Peyer's patch (tissue), 4 donors: ENCODE measurements around the gene CFAP20DC. TPM values are rescaled to one million over a fixed set of nuclear protein-coding genes. Genes with fewer than 3 reads are reported as not detected.

Experiments
- DNase-seq, 3 donors: peaks; one replicate each; pipeline ENCODE4 v3.0.0-alpha.2; 2017 to 2019
- H3K27ac ChIP-seq, 4 donors: fragments of 200-600 bp; sonication (generic); one replicate each; pipeline ENCODE4 v1.5.1; 2016 to 2019
- H3K27me3 ChIP-seq, 2 donors: fragments of 200-600 bp; sonication (generic); one replicate each; pipeline ENCODE4 v1.5.1; 2019
- H3K36me3 ChIP-seq, 3 donors: fragments of 200-600 bp; sonication (generic); one replicate each; pipeline ENCODE4 v1.5.1; 2016 to 2019
- H3K4me1 ChIP-seq, 4 donors: fragments of 200-600 bp; sonication (generic); one replicate each; pipeline ENCODE4 v1.5.1; 2016 to 2019
- H3K4me3 ChIP-seq, 4 donors: fragments of 200-600 bp; sonication (generic); 1 replicate in 3 of 4; 2 replicates in 1 of 4; pipeline ENCODE4 v1.5.1; 2016 to 2019; ENCODE audit warnings: mild to moderate bottlenecking in 1 of 4
- H3K9me3 ChIP-seq, 4 donors: fragments of 200-600 bp; sonication (generic); one replicate each; pipeline ENCODE4 v1.5.1; 2016 to 2019; ENCODE audit warnings: mild to moderate bottlenecking in 1 of 4
- CTCF ChIP-seq, 6 experiments: fragments of 450-650 bp in 4 of 6; fragments of 200-600 bp in 2 of 6; sonication (generic) in 1 of 6; IDR thresholded peaks; one replicate each; pipeline ENCODE4 v1.5.1; 2017 to 2019; ENCODE audit warnings: antibody characterized with exemption in 6 of 6, mild to moderate bottlenecking in 3 of 6, moderate library complexity in 1 of 6
- POLR2A ChIP-seq, 2 donors: fragments of 450-650 bp; IDR thresholded peaks; one replicate each; pipeline ENCODE4 v1.5.1; 2017; ENCODE audit warnings: antibody characterized with exemption in 2 of 2, mild to moderate bottlenecking in 2 of 2, moderate library complexity in 2 of 2
- total RNA-seq, 4 donors: library from RNA; depleted of rRNA; stranded (reverse); fragments of >200 nt; gene quantifications; one replicate each; pipeline ENCODE4 v1.1.0, GENCODE V29; 2016

The CFAP20DC gene
- total RNA-seq, 4 donors from 2014 or later, result not detected

GRCh38 chr3:58799271-58799670, 250.6 kb downstream of the CFAP20DC start:
- Histone ChIP-seq H3K27ac (no peak overlapping the region), H3K4me1 (no peaks in the 10 kb centered on the region), H3K27me3 (no peaks in the 10 kb centered on the region), H3K9me3 (no peaks in the 10 kb centered on the region), H3K36me3 (no peaks in the 10 kb centered on the region), H3K4me3 (no peak overlapping the region)
- TF ChIP-seq CTCF (IDR thresholded peaks at IDR 0.05), result no peak
- TF ChIP-seq POLR2A (IDR thresholded peaks at IDR 0.05), result no peak
- no peak for DNase-seq

DNA sequence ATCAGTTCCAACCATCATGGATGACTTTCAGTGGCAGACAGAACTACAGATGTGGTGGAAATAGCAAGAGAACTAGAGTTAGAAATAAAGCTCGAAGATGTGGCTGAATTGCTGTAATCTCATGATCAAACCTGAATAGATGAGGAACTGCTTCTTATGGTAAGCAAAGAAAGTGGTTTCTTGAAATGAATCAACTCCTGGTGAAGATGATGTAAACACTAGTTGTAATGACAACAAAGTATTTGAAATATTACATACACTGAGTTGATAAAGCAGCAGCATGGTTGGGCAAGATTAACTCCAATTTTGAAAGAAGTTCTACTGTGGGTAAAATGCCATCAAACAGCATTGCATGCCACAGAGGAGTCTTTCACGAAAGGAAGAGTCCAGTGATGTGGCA, 251.5 kb downstream of the CFAP20DC start:
- Histone ChIP-seq H3K27me3 (no peaks in the 10 kb centered on the region), H3K9me3 (no peaks in the 10 kb centered on the region), H3K36me3 (no peaks in the 10 kb centered on the region), H3K4me1 (no peaks in the 10 kb centered on the region), H3K4me3 (no peak overlapping the region), H3K27ac (no peak overlapping the region)
- no peak for TF ChIP-seq POLR2A (IDR thresholded peaks at IDR 0.05)
- TF ChIP-seq CTCF (IDR thresholded peaks at IDR 0.05), result no peak
- no peak for DNase-seq

- DNase-seq, result no peak
- Histone ChIP-seq H3K27ac (no peak overlapping the region), H3K4me3 (no peak overlapping the region), H3K4me1 (no peaks in the 10 kb centered on the region), H3K36me3 (no peaks in the 10 kb centered on the region), H3K27me3 (no peaks in the 10 kb centered on the region), H3K9me3 (no peaks in the 10 kb centered on the region)
- TF ChIP-seq POLR2A (IDR thresholded peaks at IDR 0.05) (no peak), CTCF (IDR thresholded peaks at IDR 0.05) (no peak)
Observed at GRCh38 chr3:58794750-58795149, 255.1 kb downstream of the CFAP20DC start.

DNA sequence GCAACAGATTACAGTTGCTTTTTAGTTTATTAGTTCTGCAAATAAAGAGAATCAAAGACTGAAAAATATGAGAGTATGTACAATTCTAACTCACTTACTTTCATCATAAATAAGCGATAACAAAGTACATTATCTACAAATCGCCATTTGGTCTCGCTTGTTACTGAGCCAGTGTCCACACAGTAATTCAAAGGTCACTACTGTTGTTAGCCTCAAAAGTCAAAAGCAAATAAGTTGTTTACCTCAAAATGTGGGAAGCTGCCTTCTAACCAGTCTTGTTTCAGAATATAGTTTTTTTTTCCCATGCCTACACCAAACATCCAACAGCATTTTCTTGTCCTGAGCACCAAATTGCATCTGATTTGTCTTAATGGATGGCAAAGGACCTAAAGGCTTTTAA, 255.9 kb downstream of the CFAP20DC start:
- Histone ChIP-seq H3K36me3 (no peaks in the 10 kb centered on the region), H3K27me3 (no peaks in the 10 kb centered on the region), H3K4me3 (no peak overlapping the region), H3K27ac (no peak overlapping the region), H3K4me1 (no peaks in the 10 kb centered on the region), H3K9me3 (no peaks in the 10 kb centered on the region)
- no peak for DNase-seq
- TF ChIP-seq POLR2A (IDR thresholded peaks at IDR 0.05) (no peak), CTCF (IDR thresholded peaks at IDR 0.05) (no peak)

DNA sequence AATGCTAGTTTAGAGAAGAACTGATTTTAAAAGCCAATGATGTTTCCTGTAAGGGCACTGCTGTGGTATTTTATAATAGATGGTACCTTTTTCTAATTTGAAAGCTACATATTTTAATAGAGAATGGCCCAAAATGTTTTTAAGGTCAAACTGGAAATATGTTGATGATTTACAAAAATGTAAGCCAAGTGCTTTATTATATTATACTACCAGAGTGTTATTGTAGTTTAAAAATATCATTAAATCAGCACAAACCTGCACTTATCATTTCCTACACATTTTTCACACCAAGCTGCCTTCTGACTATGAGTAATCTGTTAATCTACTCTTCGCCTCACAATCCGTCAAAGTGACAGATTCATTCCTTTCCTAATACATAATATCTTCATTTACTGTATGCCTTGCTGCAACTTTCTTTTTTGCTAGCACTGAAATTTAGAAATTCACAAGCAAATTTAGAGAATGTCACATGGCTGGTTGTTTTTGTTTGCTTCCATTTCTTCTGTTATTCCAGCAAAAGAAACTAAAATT, 256.8 kb downstream of the CFAP20DC start:
- no peak overlapping the region for H3K4me3 ChIP-seq
- no peaks in the 10 kb centered on the region for H3K27me3 ChIP-seq
- no peaks in the 10 kb centered on the region for H3K9me3 ChIP-seq
- no peak for TF ChIP-seq POLR2A (IDR thresholded peaks at IDR 0.05)
- TF ChIP-seq CTCF (IDR thresholded peaks at IDR 0.05), result no peak
- H3K4me1 ChIP-seq, result no peaks in the 10 kb centered on the region
- no peak overlapping the region for H3K27ac ChIP-seq
- no peak for DNase-seq
- no peaks in the 10 kb centered on the region for H3K36me3 ChIP-seq

- no peaks in the 10 kb centered on the region for H3K4me1 ChIP-seq
- H3K9me3 ChIP-seq, result no peaks in the 10 kb centered on the region
- no peak overlapping the region for H3K4me3 ChIP-seq
- no peak for TF ChIP-seq CTCF (IDR thresholded peaks at IDR 0.05)
- no peak for TF ChIP-seq POLR2A (IDR thresholded peaks at IDR 0.05)
- H3K27ac ChIP-seq, result no peak overlapping the region
- no peak for DNase-seq
- no peaks in the 10 kb centered on the region for H3K27me3 ChIP-seq
- H3K36me3 ChIP-seq, result no peaks in the 10 kb centered on the region
Observed at GRCh38 chr3:58789385-58789784, 260.4 kb downstream of the CFAP20DC start.
